Activated CD4-positive, alpha-beta T cell treated with anti-CD3 and anti-CD28 coated beads, Interleukin-2, amount 10 ng/mL, durations not matched to agents 24 days and 14 days (primary cell): ENCODE data around the gene IFNA16. TPM values are rescaled to one million over a fixed set of nuclear protein-coding genes. Genes with fewer than 3 reads are reported as not detected.
"Not testable (repeated sequence)": the region's sequence is repeated elsewhere in the genome, so short reads cannot be mapped to it uniquely, and the experiment has no call there.

ENCODE experiments used
- DNase-seq: peaks from one replicate; pipeline ENCODE4 v3.0.0; 2022
- H3K27ac Mint-ChIP-seq: one replicate; pipeline ENCODE4 v1.8.0; 2022; ENCODE audit warnings: mild to moderate bottlenecking, mixed read lengths
- H3K27me3 Mint-ChIP-seq: one replicate; pipeline ENCODE4 v1.8.0; 2022; ENCODE audit warnings: mixed read lengths
- H3K36me3 Mint-ChIP-seq: one replicate; pipeline ENCODE4 v1.8.0; 2022; ENCODE audit warnings: low read depth, mild to moderate bottlenecking, mixed read lengths
- H3K4me1 Mint-ChIP-seq: one replicate; pipeline ENCODE4 v1.8.0; 2021; ENCODE audit warnings: mixed read lengths
- H3K4me3 Mint-ChIP-seq: one replicate; pipeline ENCODE4 v1.8.0; 2022; ENCODE audit warnings: mild to moderate bottlenecking, moderate library complexity, mixed read lengths
- H3K9me3 Mint-ChIP-seq: one replicate; pipeline ENCODE4 v1.8.0; 2021; ENCODE audit warnings: mixed read lengths
- intact Hi-C: fragments of 100-400 bp; cut with micrococcal nuclease; formaldehyde crosslinking; loops from one replicate; pipeline ENCODE4 v1.15.1; 2023
- total RNA-seq: library from RNA; stranded (reverse); gene quantifications from 2 replicates; pipeline ENCODE4 v1.2.3, GENCODE V29; 2022

The IFNA16 gene
- total RNA-seq, 1 donor from 2014 or later: not detected

DNA sequence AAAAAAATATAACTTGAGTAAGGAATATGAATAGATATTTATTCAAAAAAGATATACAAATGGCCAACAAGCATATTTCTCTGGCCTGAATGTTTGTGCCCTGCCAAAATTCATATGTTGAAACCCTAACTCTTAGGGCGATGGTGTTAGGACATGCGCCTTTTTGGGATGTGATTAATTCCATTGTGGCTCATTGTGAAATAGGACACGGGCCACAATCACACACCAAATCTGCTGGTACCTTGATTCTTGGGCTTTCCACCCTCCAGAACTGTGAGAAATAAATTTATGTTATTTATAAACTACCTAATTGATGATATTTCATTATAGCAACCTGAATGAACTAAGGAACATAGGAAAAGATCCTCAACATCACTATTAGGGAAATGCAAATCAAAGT lies 45.0 kb downstream of the IFNA16 start:
- intact Hi-C loops: no loop called here
- Mint-ChIP-seq H3K36me3 (no peaks in the 10 kb centered on the region), H3K9me3 (no peaks in the 10 kb centered on the region), H3K4me1 (no peaks in the 10 kb centered on the region), H3K27ac (no peak overlapping the region), H3K27me3 (peaks cover 46% of the 10 kb centered on the region), H3K4me3 (no peak overlapping the region)
- no peak for DNase-seq

DNA sequence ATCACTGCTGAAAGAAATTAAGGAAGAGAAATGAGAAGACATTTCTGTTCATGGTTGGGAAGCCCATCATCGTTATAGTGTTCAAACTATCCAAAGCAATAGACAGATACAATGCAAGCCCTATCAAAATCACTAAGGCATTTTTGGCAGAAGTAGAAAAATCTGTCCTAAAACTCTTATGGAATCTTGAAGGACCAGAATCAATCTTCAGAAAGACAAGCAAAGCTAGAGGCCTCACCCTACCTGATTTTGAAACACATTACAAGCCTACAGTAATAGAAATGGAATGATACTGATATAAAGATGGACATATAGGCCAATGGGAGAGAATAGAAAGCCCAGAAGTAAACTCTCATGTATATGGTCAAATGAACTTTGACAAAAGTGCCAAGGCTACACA lies 45.8 kb downstream of the IFNA16 start:
- intact Hi-C loops: no loop called here
- Mint-ChIP-seq H3K27ac (no peak overlapping the region), H3K4me1 (no peaks in the 10 kb centered on the region), H3K9me3 (no peaks in the 10 kb centered on the region), H3K27me3 (peaks cover 46% of the 10 kb centered on the region), H3K4me3 (no peak overlapping the region), H3K36me3 (no peaks in the 10 kb centered on the region)
- DNase-seq: no peak

DNA sequence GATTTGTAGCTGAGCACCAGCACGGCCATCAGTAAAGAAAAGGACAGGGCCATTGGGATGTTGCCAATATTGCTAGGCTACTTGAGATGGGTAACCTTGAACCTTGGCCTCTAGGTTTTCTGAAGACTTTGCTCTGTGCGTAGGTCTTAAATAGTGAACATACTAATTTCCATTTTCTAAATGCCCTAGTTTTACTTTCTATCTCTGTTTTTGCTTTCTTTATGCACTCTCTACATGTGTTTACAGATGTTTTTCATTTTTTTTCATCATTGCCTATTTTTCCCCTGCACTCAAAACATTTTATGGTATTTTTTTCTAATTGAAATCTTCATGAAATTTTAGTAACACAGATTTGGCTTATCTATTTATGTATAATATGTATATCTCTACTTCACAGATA lies 50.6 kb downstream of the IFNA16 start, which contains the start of gene IFNA21:
Gene IFNA21 (minus strand): TSS at position 101 of the 400 bp plus-strand sequence. CDS start 48 bp downstream, at position 53.
- H3K36me3 Mint-ChIP-seq, DNase-seq, H3K4me3 Mint-ChIP-seq, H3K9me3 Mint-ChIP-seq, H3K27ac Mint-ChIP-seq, intact Hi-C loops: not testable (repeated sequence)
- Mint-ChIP-seq H3K27me3 (peaks cover 34% of the 10 kb centered on the region), H3K4me1 (peaks cover 13% of the 10 kb centered on the region)

Other genes starting within 250 kb of the IFNA16 start
- gene HACD4, start 185.7 kb downstream of the IFNA16 start, total RNA-seq: 2.8 and 3.0 TPM in 2 replicates
- gene IFNB1, start 139.4 kb downstream of the IFNA16 start, total RNA-seq: not detected in 2 replicates
- gene IFNW1, start 75.5 kb downstream of the IFNA16 start, total RNA-seq: not detected in 2 replicates
- gene IFNA21, start 50.7 kb downstream of the IFNA16 start, total RNA-seq: not detected in 2 replicates
- not detected in 2 replicates for gene IFNA4, start 29.7 kb downstream of the IFNA16 start, total RNA-seq
- gene IFNA7, start 15.1 kb downstream of the IFNA16 start, total RNA-seq: not detected in 2 replicates
- gene IFNA10, start 10.2 kb downstream of the IFNA16 start, total RNA-seq: not detected in 2 replicates
- gene IFNA17, start 10.9 kb upstream of the IFNA16 start, total RNA-seq: not detected in 2 replicates
- gene IFNA14, start 22.7 kb upstream of the IFNA16 start, total RNA-seq: not detected in 2 replicates
- not detected in 2 replicates for gene IFNA5, start 88.0 kb upstream of the IFNA16 start, total RNA-seq
- 14.8 and 15.0 TPM in 2 replicates for gene KLHL9, start 118.1 kb upstream of the IFNA16 start, total RNA-seq
- gene IFNA6, start 133.6 kb upstream of the IFNA16 start, total RNA-seq: not detected in 2 replicates
- not detected in 2 replicates for gene IFNA13, start 150.7 kb upstream of the IFNA16 start, total RNA-seq
- gene IFNA2, start 168.1 kb upstream of the IFNA16 start, total RNA-seq: not detected in 2 replicates
- not detected in 2 replicates for gene IFNA8, start 191.8 kb upstream of the IFNA16 start, total RNA-seq
- gene IFNA1, start 223.1 kb upstream of the IFNA16 start, total RNA-seq: not detected in 2 replicates